Spinal cord (tissue), 10 donors: ENCODE results near the gene EML4. TPM values are rescaled to one million over a fixed set of nuclear protein-coding genes. Genes with fewer than 3 reads are reported as not detected.

ENCODE experiments used
- DNase-seq, 6 donors: peaks; one replicate each; pipeline versions ENCODE4 v3.0.0 to v3.0.0-alpha.2; 2013 to 2015; ENCODE audit warnings: low spot score in 6 of 6, low read depth in 4 of 6
- H3K27ac ChIP-seq: one replicate; pipeline ENCODE4 v1.5.1; 2013; ENCODE audit warnings: low read depth, low read length, control low read depth
- H3K27me3 ChIP-seq: one replicate; pipeline ENCODE4 v1.6.1; 2013; ENCODE audit warnings: low read length; ENCODE audit not compliant: control insufficient read depth, insufficient read depth
- H3K36me3 ChIP-seq: one replicate; pipeline ENCODE4 v1.6.1; 2013; ENCODE audit warnings: low read length; ENCODE audit not compliant: control insufficient read depth, insufficient read depth
- H3K4me1 ChIP-seq: one replicate; pipeline ENCODE4 v1.6.1; 2013; ENCODE audit warnings: low read length; ENCODE audit not compliant: control insufficient read depth, insufficient read depth
- H3K4me3 ChIP-seq: one replicate; pipeline ENCODE4 v1.5.1; 2013; ENCODE audit warnings: low read depth, low read length, control low read depth
- H3K9me3 ChIP-seq: one replicate; pipeline ENCODE4 v1.6.1; 2013; ENCODE audit warnings: low read length; ENCODE audit not compliant: control insufficient read depth, insufficient read depth
- WGBS: methylation state at CpG from one replicate; pipeline ENCODE4 v1.1.5; 2013; ENCODE audit warnings: missing lambda C conversion rate; ENCODE audit not compliant: insufficient coverage; 5-methylcytosine and 5-hydroxymethylcytosine counted together
- polyA plus RNA-seq, 2 donors: library from polyadenylated mRNA; unstranded; fragments of 120-200 nt; gene quantifications; one replicate each; pipeline ENCODE4 v1.2.1, GENCODE V29; 2013; ENCODE audit not compliant: insufficient read length in 2 of 2
- total RNA-seq, 2 donors: library from RNA; depleted of rRNA in 1 of 2; stranded (reverse); fragments of 120-200 nt in 1 of 2; fragments of >200 nt in 1 of 2; gene quantifications; one replicate each; pipeline versions ENCODE4 v1.2.3 to v1.2.4, GENCODE V29; 2013 to 2014
- donor health status: healthy.

EML4 gene
- total and polyA plus RNA-seq, 4 donors: 31.6 to 68.8 (median 44.9) TPM

- H3K9me3 ChIP-seq: no peaks in the 10 kb centered on the region
These were observed 24.6 kb downstream of the EML4 start for GRCh38 chr2:42193722-42194187.

GRCh38 chr2:42194428-42194827, 25.3 kb downstream of the EML4 start:
- Histone ChIP-seq H3K27me3 (no peaks in the 10 kb centered on the region), H3K27ac (no peak overlapping the region), H3K4me3 (no peak overlapping the region), H3K9me3 (no peaks in the 10 kb centered on the region), H3K4me1 (no peaks in the 10 kb centered on the region), H3K36me3 (no peaks in the 10 kb centered on the region)
- WGBS: 100% methylated on average over 1 of the region's 4 CpGs
- no peak for DNase-seq

More at GRCh38 chr2:42193722-42194187, 24.6 kb downstream of the EML4 start:
- no peak for DNase-seq
- Histone ChIP-seq H3K4me1 (no peaks in the 10 kb centered on the region), H3K27ac (no peak overlapping the region), H3K36me3 (no peaks in the 10 kb centered on the region), H3K27me3 (no peaks in the 10 kb centered on the region), H3K4me3 (no peak overlapping the region)

- Histone ChIP-seq H3K4me3 (no peak overlapping the region), H3K27ac (no peak overlapping the region), H3K4me1 (no peaks in the 10 kb centered on the region), H3K27me3 (no peaks in the 10 kb centered on the region), H3K9me3 (no peaks in the 10 kb centered on the region), H3K36me3 (no peaks in the 10 kb centered on the region)
- DNase-seq: peak in 1 of 6 donors; percentile 28
These were observed 26.4 kb downstream of the EML4 start for GRCh38 chr2:42195559-42195958.

GRCh38 chr2:42196070-42196402, 26.9 kb downstream of the EML4 start:
- Histone ChIP-seq H3K9me3 (no peaks in the 10 kb centered on the region), H3K27me3 (no peaks in the 10 kb centered on the region), H3K4me3 (no peak overlapping the region), H3K27ac (no peak overlapping the region), H3K36me3 (no peaks in the 10 kb centered on the region), H3K4me1 (no peaks in the 10 kb centered on the region)
- no peak for DNase-seq
- no CpG with 5 or more reads among the region's 2 CpGs for WGBS

- Histone ChIP-seq H3K4me3 (no peak overlapping the region), H3K27ac (no peak overlapping the region), H3K4me1 (no peaks in the 10 kb centered on the region), H3K9me3 (no peaks in the 10 kb centered on the region), H3K36me3 (no peaks in the 10 kb centered on the region), H3K27me3 (no peaks in the 10 kb centered on the region)
- DNase-seq: peak in 1 of 6 donors; percentile 12
- WGBS: 94% methylated on average over 4 of the region's 9 CpGs
These were observed 27.5 kb downstream of the EML4 start for GRCh38 chr2:42196403-42197267.

GRCh38 chr2:42197792-42198191, 28.6 kb downstream of the EML4 start:
- WGBS: 100% methylated on average over 1 of the region's 1 CpG
- Histone ChIP-seq H3K36me3 (no peaks in the 10 kb centered on the region), H3K4me3 (no peak overlapping the region), H3K27ac (no peak overlapping the region), H3K4me1 (no peaks in the 10 kb centered on the region), H3K27me3 (no peaks in the 10 kb centered on the region), H3K9me3 (no peaks in the 10 kb centered on the region)
- no peak for DNase-seq

GRCh38 chr2:42198466-42198865, 29.3 kb downstream of the EML4 start:
- H3K27me3 ChIP-seq: no peaks in the 10 kb centered on the region
- no peak overlapping the region for H3K4me3 ChIP-seq
- H3K27ac ChIP-seq: no peak overlapping the region
- no peaks in the 10 kb centered on the region for H3K4me1 ChIP-seq
- H3K36me3 ChIP-seq: no peaks in the 10 kb centered on the region
- no peak for DNase-seq
- no peaks in the 10 kb centered on the region for H3K9me3 ChIP-seq

GRCh38 chr2:42199002-42199401, 29.8 kb downstream of the EML4 start:
- DNase-seq: no peak
- WGBS: 100% methylated on average over 2 of the region's 2 CpGs
- Histone ChIP-seq H3K9me3 (no peaks in the 10 kb centered on the region), H3K4me3 (no peak overlapping the region), H3K27ac (no peak overlapping the region), H3K4me1 (no peaks in the 10 kb centered on the region), H3K27me3 (no peaks in the 10 kb centered on the region), H3K36me3 (no peaks in the 10 kb centered on the region)

GRCh38 chr2:42199626-42200025, 30.5 kb downstream of the EML4 start:
- H3K4me3 ChIP-seq: no peak overlapping the region
- no peaks in the 10 kb centered on the region for H3K9me3 ChIP-seq
- H3K27ac ChIP-seq: no peak overlapping the region
- H3K36me3 ChIP-seq: no peaks in the 10 kb centered on the region
- 81% methylated on average over 4 of the region's 5 CpGs for WGBS
- no peak for DNase-seq
- H3K27me3 ChIP-seq: no peaks in the 10 kb centered on the region
- no peaks in the 10 kb centered on the region for H3K4me1 ChIP-seq
